Prostate gland (tissue), 2 donors: ENCODE measurements around the gene ZNF831. TPM values are rescaled to one million over a fixed set of nuclear protein-coding genes. Genes with fewer than 3 reads are reported as not detected.

ENCODE experiments used
- DNase-seq: peaks from one replicate; pipeline ENCODE4 v3.0.0-alpha.2; 2019; ENCODE audit warnings: low spot score
- H3K27ac ChIP-seq, 2 donors: fragments of 200-600 bp; sonication (generic); 2 replicates each; pipeline ENCODE4 v1.5.1; 2017 to 2019
- H3K27me3 ChIP-seq: fragments of 200-600 bp; sonication (generic); replicated peaks from 2 replicates; pipeline ENCODE4 v1.5.1; 2019; ENCODE audit not compliant: insufficient read depth
- H3K36me3 ChIP-seq, 2 donors: fragments of 200-600 bp; sonication (generic); 1 replicate in 1 of 2; 2 replicates in 1 of 2; pipeline versions ENCODE4 v1.5.1 to v1.8.1; 2017 to 2019
- H3K4me1 ChIP-seq: fragments of 200-600 bp; sonication (generic); replicated peaks from 2 replicates; pipeline ENCODE4 v1.5.1; 2019
- H3K4me3 ChIP-seq, 2 donors: fragments of 200-600 bp; sonication (generic); 2 replicates each; pipeline ENCODE4 v1.5.1; 2017 to 2019
- H3K9me3 ChIP-seq: fragments of 200-600 bp; sonication (generic); 2 replicates; pipeline ENCODE4 v1.5.1; 2017
- CTCF ChIP-seq, 4 experiments: fragments of 200-600 bp in 2 of 4; fragments of 450-650 bp in 2 of 4; sonication (generic) in 2 of 4; IDR thresholded peaks; 1 replicate in 3 of 4; 2 replicates in 1 of 4; pipeline ENCODE4 v1.5.1; 2016 to 2019; ENCODE audit warnings: antibody characterized with exemption in 4 of 4, mild to moderate bottlenecking in 2 of 4, moderate library complexity in 2 of 4
- POLR2A ChIP-seq: fragments of 450-650 bp; IDR thresholded peaks from one replicate; pipeline ENCODE4 v1.6.1; 2016; ENCODE audit warnings: antibody characterized with exemption, mild to moderate bottlenecking
- POLR2AphosphoS5 ChIP-seq: sonication (generic); formaldehyde crosslinking; IDR thresholded peaks from one replicate; pipeline ENCODE4 v1.6.1; 2017; ENCODE audit warnings: antibody characterized with exemption
- WGBS: methylation state at CpG from one replicate; pipeline ENCODE4 v1.1.5; 2018; 5-methylcytosine and 5-hydroxymethylcytosine counted together
- intact Hi-C: fragments of 100-400 bp; cut with DNase I; formaldehyde crosslinking; loops from one replicate; pipeline ENCODE4 v1.14.2; 2022
- total RNA-seq, 2 donors: library from RNA; depleted of rRNA; stranded (reverse); fragments of >200 nt; gene quantifications; one replicate each; pipeline ENCODE4 v1.1.0, GENCODE V29; 2016

ZNF831 gene
- total RNA-seq, 2 donors from 2014 or later: 0.46 to 1.1 TPM

- H3K4me3 ChIP-seq: no peak overlapping the region
- no peak for DNase-seq
- intact Hi-C loops: no loop called here
- H3K27me3 ChIP-seq: no peaks in the 10 kb centered on the region
- no peak overlapping the region for H3K27ac ChIP-seq
- no peaks in the 10 kb centered on the region for H3K4me1 ChIP-seq
- H3K36me3 ChIP-seq: no peaks in the 10 kb centered on the region
- H3K9me3 ChIP-seq: no peaks in the 10 kb centered on the region
- WGBS: 49% methylated on average over 5 of the region's 5 CpGs
- TF ChIP-seq POLR2AphosphoS5 (no peak), POLR2A (no peak), CTCF (IDR thresholded peaks at IDR 0.05) (no peak)
Measured at GRCh38 chr20:59276938-59277337, 113.3 kb downstream of the ZNF831 start.

- no peaks in the 10 kb centered on the region for H3K9me3 ChIP-seq
- H3K36me3 ChIP-seq: no peaks in the 10 kb centered on the region
- H3K27ac ChIP-seq: no peak overlapping the region
- no peak overlapping the region for H3K4me3 ChIP-seq
- no peak for TF ChIP-seq CTCF (IDR thresholded peaks at IDR 0.05)
- no peak for TF ChIP-seq POLR2A
- TF ChIP-seq POLR2AphosphoS5: no peak
- intact Hi-C loops: no loop called here
- 85% methylated on average over 5 of the region's 5 CpGs for WGBS
- DNase-seq: no peak
- no peaks in the 10 kb centered on the region for H3K27me3 ChIP-seq
- H3K4me1 ChIP-seq: no peaks in the 10 kb centered on the region
Measured at GRCh38 chr20:59284470-59284869, 120.8 kb downstream of the ZNF831 start.

- intact Hi-C loops: loop anchor here (10.0 kb wide), 1 partner anchor 55 kb away; no protein-coding TSS in a partner anchor
- no peak for DNase-seq
- no peak overlapping the region for H3K27ac ChIP-seq
- H3K36me3 ChIP-seq: no peaks in the 10 kb centered on the region
- H3K27me3 ChIP-seq: no peaks in the 10 kb centered on the region
- 76% methylated on average over 5 of the region's 5 CpGs for WGBS
- no peaks in the 10 kb centered on the region for H3K9me3 ChIP-seq
- no peak overlapping the region for H3K4me3 ChIP-seq
- H3K4me1 ChIP-seq: no peaks in the 10 kb centered on the region
- TF ChIP-seq POLR2AphosphoS5: no peak
- no peak for TF ChIP-seq POLR2A
- TF ChIP-seq CTCF (IDR thresholded peaks at IDR 0.05): no peak
Measured at GRCh38 chr20:59289994-59290393, 126.4 kb downstream of the ZNF831 start.

- Histone ChIP-seq H3K27me3 (no peaks in the 10 kb centered on the region), H3K4me3 (no peak overlapping the region), H3K36me3 (no peaks in the 10 kb centered on the region), H3K4me1 (no peaks in the 10 kb centered on the region), H3K9me3 (no peaks in the 10 kb centered on the region), H3K27ac (no peak overlapping the region)
- TF ChIP-seq POLR2AphosphoS5 (no peak), CTCF (IDR thresholded peaks at IDR 0.05) (no peak), POLR2A (no peak)
- 88% methylated on average over 19 of the region's 19 CpGs for WGBS
- intact Hi-C loops: loop anchor here (10.0 kb wide), 1 partner anchor 57 kb away; no protein-coding TSS in a partner anchor
- no peak for DNase-seq
Measured at GRCh38 chr20:59291740-59292383, 128.2 kb downstream of the ZNF831 start.

- Histone ChIP-seq H3K27me3 (no peaks in the 10 kb centered on the region), H3K27ac (no peak overlapping the region), H3K9me3 (no peaks in the 10 kb centered on the region), H3K4me1 (no peaks in the 10 kb centered on the region), H3K36me3 (no peaks in the 10 kb centered on the region), H3K4me3 (no peak overlapping the region)
- DNase-seq: no peak
- intact Hi-C loops: loop anchor here (10.0 kb wide), 1 partner anchor 61 kb away; no protein-coding TSS in a partner anchor
- TF ChIP-seq POLR2A (no peak), CTCF (IDR thresholded peaks at IDR 0.05) (no peak), POLR2AphosphoS5 (no peak)
- 48% methylated on average over 5 of the region's 5 CpGs for WGBS
Measured at GRCh38 chr20:59295531-59295930, 131.9 kb downstream of the ZNF831 start.
